Amniotic stem cell (primary cell): ENCODE data around the gene ADGRV1.
"Not testable (repeated sequence)": the region's sequence is repeated elsewhere in the genome, so short reads cannot be mapped to it uniquely, and the experiment has no call there.

Experiments
- DNase-seq: peaks from one replicate; lab custom pipeline; 2025; lab: John Stamatoyannopoulos, UW

The ADGRV1 gene

DNA sequence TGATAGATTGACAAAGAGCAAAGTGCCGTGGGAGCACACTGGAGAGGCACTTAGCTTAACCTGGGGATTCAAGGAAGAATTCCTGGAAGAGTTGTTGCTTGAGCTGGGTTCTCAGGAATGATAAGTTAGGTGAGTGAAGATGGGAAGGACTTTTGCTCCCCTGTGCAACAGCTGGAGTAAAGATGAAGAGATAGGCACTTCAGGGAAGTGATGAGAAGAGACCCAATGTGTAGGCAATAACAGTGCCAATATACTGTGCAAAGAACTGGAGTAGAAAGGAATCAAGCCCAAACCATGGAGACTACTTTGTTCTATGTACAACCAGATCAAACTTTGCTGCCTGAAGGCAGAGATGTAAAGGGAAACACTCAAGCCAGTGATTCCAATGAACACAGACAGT, 92.2 kb downstream of the ADGRV1 start:
- DNase-seq, result no peak

DNA sequence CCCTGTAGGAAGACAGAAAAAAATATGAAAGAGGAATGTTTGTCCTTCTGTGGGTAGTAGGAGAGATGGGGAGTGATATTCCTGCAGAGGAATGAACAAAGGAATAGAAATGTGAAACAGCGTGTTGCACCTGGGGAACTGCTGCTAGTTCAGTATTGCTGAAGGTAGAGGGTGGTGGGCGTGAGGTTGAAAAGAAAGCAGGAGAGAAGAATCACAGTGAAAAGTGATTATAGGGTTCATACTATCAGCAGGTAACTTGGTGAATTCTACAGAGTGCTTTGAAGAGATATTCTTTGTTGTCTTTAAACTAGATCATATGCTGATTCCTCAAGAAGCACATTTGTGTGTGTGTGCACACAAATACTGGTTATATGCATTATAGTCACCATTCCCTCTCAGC, 95.6 kb downstream of the ADGRV1 start:
- no peak for DNase-seq

DNA sequence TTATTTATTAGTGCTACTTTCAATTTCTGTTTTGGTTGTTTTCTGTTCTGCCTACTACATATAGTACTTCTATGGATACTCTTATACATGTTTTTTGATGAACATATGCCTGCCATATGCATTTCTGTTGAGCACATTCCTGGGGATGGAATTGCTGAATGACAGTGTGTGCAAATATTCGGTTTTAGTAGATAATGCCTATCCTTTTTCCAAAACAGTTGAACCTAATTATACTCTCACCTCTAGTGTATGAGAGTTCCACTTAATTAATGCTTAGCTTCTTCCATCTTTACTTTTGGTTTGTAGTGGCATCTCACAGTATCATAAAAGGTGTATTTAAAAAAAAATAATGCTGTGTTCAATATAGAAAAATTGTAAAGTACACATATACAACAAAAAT, 96.8 kb downstream of the ADGRV1 start:
- DNase-seq, result no peak

DNA sequence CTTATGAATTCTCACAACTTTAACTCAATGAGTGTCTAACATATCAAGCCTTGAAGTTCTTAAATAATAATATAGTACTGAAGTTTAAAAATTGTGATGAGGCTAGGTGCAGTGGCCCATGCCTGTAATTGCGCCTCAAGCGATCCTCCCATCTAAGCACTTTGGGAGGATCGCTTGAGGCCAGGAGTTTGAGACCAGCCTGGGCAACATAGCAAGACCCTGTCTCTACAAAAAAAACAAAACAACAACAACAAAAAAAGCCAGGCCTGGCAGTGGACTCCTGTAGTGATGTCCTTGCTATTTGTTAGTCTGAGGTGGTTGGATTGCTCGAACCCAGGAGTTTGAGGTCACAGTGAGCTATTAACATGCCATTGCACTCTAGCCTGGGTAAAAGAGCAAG, 98.4 kb downstream of the ADGRV1 start:
- DNase-seq, result no peak

DNA sequence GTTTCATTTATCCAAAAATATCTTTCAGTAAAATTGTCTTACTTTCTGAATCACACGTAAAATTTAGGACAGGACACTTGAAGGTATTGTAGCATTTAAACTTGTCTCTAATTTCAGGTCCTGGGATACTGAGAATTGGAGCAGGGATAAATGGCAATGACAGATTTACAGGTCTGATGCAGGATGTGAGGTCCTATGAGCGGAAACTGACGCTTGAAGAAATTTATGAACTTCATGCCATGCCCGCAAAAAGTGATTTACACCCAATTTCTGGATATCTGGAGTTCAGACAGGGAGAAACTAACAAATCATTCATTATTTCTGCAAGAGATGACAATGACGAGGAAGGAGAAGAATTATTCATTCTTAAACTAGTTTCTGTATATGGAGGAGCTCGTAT, 99.2 kb downstream of the ADGRV1 start:
- no peak for DNase-seq

DNA sequence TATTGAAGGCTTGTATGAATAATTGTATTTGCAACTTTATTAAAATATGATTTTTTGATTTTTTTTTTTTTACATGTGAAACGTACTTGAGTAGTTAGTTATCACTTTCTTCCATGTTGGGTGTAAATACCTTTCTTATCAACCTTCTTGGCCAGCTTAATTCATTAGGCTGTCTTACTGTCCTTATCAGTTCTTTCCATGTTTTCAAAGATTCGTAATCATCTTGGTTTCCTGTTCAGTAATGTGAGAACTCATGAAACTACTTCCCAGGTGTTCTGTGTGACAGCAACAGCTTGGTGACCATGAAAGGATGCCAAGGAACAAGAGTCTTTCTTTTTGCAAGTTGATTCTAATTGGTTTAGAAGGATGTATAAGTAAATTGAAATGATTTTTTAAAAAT, 100.0 kb downstream of the ADGRV1 start:
- no peak for DNase-seq

DNA sequence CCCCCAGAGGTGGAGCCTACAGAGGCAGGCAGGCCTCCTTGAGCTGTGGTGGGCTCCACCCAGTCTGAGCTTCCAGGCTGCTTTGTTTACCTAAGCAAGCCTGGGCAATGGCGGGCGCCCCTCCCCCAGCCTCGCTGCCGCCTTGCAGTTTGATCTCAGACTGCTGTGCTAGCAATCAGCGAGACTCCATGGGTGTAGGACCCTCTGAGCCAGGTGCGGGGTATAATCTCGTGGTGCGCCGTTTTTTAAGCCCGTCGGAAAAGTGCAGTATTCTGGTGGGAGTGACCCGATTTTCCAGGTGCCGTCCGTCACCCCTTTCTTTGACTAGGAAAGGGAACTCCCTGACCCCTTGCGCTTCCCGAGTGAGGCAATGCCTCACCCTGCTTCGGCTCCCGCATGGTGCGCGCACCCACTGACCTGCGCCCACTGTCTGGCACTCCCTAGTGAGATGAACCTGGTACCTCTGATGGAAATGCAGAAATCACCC, 109.5 kb downstream of the ADGRV1 start:
- DNase-seq, result not testable (repeated sequence)

DNA sequence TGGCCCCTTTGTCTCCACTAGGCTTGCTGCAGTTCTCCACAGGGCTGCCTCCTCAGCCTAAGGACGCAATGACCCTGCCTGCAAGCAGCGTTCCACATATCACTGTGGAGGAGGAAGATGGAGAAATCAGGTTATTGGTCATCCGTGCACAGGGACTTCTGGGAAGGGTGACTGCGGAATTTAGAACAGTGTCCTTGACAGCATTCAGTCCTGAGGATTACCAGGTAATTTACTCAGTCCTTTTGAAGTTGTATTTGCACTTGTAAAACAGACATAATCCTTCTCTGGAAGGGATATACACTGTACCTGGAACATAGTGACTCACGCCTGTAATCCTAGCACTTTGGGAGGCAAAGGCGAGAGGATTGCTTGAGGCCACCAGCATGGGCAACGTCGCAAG, 116.6 kb downstream of the ADGRV1 start:
- DNase-seq, result no peak

DNA sequence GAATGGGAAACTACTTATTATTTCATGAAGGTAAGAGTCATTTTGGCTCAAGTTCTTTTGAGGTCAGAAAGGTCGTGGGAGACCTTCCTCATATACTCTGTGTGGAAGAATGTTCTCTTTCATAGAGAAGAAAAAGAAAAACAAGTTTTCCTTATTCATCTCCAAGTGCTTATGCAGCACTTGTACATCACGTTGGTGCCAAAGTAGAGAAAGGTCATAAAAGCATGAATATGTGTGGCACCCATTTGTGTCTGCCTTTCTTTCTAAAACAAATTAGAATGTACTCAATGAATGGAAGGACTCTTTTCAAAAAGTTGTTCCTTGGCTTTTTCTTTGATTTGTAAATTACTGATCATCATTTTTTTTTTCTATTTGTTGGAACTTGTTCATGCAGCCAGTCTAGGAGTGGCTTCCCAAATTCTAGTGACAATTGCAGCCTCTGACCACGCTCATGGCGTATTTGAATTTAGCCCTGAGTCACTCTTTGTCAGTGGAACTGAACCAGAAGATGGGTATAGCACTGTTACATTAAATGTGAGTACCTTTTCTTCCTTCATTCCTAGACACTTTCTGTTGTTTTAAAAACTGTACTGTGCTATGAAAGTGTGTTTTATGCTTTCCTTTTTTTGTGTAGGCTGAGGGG, 122.4 kb downstream of the ADGRV1 start:
- DNase-seq, result no peak

DNA sequence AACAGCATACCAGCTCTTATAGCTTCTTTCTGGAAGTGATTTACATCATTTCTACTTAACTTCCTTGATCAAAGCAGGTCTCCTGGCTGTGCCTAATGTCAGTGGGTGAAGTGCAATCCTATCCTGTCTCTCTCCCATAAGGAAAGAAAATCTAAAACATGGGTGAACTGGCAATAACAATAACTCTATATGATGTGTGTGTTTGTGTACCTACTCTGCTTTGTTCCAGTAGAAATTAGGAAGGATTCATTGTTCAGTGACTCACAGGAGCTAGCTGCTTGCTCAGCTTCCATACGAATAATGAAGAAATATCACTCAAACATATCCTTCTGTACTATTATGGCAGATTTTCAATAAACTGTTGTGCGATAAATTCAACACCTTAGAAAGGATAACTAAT, 123.7 kb downstream of the ADGRV1 start:
- DNase-seq, result no peak

DNA sequence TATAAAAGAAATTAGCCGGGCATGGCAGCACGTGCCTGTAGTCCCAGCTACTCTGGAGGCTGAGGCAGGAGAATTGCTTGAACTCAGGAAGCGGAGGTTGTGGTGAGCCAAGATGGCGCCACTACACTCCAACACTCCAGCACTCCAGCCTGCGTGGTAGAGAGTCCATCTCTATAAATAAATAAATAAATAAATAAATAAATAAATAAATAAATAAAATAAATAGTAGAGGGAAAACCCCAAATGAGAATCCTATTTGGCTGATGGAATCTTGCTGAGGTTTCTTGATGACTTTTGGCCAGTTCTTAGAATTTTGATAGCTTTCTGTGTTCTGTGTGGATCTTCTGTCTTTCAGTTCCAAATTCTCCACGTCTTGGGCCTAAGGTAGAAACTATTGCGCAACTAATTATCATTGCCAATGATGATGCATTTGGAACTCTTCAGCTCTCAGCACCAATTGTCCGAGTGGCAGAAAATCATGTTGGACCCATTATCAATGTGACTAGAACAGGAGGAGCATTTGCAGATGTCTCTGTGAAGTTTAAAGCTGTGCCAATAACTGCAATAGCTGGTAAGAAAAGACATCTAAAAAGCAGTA, 126.9 kb downstream of the ADGRV1 start:
- no peak for DNase-seq

DNA sequence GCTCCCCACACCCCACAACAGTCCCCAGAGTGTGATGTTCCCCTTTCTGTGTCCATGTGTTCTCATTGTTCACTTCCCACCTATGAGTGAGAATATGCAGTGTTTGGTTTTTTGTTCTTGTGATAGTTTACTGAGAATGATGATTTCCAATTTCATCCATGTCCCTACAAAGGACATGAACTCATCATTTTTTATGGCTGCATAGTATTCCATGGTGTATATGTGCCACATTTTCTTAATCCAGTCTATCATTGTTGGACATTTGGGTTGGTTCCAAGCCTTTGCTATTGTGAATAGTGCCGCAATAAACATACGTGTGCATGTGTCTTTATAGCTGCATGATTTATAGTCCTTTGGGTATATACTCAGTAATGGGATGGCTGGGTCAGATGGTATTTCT, 127.8 kb downstream of the ADGRV1 start:
- DNase-seq, result not testable (repeated sequence)

DNA sequence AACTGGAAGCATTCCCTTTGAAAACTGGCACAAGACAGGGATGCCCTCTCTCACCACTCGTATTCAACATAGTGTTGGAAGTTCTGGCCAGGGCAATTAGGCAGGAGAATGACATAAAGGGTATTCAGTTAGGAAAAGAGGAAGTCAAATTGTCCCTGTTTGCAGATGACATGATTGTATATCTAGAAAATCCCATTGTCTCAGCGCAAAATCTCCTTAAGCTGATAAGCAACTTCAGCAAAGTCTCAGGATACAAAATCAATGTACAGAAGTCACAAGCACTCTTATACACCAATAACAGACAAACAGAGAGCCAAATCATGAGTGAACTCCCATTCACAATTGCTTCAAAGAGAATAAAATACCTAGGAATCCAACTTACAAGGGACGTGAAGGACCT, 128.9 kb downstream of the ADGRV1 start:
- DNase-seq, result not testable (repeated sequence)

DNA sequence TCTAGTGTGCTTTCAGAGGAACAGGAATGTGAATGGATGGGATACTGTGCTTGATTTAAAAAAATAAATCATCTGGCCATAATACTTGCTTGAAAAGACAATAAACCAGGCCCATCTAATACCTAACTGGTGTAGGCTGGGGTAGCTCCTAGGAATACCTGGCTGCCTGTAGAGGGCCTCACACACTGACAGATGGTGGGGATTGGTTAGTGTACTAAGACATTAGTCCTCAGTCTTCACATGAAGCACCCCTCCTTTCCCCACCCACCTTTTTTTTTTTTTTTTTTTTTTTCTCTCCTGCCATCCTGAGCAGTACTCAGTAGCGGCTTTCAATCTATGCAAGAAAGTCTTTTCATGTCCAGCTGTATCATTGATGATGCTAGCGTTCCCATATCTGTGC, 130.5 kb downstream of the ADGRV1 start:
- DNase-seq, result no peak

DNA sequence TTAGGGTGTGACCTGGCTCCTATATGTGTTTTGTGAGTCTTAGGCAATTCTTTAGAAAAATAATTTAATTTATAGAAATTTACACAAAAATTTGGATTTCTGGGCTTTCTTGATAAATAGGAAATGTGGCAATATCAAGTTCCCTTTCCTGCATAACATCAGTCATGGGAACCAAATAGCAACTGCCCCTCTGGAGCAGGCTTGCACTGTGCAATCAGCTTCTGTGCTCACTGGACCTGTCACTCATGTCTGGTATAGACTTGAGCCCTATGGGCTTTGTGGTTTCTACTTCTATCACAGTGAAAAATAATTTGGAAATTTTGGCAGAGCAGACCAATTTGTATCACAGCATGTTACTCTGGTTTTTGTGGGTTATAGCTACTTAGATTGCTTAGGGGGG, 131.7 kb downstream of the ADGRV1 start:
- no peak for DNase-seq

DNA sequence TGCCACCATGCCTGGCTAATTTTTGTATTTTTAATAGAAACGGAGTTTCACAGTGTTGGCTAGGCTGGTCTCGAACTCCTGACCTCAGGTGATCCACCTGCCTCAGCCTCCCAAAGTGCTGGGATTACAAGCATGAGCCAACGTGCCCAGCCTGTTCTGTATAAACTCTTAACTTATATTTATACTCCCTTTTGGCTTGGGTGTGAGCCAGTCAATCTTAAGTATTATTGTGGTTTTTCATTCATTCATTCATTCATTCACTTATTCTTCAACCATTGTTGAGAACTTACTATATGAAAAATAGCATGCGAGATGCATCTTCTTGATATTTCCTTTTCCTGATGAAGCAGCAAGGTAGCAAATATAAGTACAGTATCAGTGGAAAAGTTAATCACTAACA, 132.9 kb downstream of the ADGRV1 start:
- no peak for DNase-seq

DNA sequence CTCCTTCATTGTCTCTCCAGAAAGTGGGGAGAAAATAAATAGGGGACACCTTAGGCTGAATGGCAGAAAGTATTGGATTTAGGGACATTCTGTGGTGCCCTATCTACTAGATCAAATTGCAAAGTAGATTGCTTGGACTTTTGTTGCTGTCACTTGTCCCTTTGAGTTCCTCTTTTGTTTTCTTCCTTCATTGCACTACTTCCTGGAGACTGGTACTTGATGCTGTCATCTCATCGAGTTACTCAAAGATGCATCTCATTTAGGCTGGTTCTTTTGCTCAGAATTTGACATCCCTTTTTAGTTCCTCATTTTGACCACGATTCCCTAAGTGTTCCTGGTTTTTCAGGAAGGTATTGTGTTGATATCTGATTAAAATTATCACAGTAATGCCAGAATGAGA, 137.6 kb downstream of the ADGRV1 start:
- DNase-seq, result no peak

DNA sequence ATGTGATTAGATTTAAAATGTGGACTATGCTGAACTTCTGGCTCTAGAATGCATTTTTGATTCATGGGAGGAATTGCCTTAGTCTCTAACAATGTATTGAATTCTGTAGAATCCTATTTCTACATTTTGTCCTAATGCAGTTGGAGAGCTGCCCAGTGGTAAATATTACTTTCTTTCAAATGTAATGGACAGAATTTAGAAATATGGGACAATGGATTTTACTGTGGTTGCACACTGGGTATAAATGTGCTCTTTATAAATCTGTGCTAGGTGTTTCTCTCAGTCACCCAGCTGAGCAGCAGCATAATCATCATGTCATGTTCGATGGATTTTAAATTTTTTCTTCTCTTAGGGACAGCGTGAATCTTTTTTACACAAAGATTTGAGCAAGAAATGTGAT, 141.7 kb downstream of the ADGRV1 start:
- DNase-seq, result no peak

DNA sequence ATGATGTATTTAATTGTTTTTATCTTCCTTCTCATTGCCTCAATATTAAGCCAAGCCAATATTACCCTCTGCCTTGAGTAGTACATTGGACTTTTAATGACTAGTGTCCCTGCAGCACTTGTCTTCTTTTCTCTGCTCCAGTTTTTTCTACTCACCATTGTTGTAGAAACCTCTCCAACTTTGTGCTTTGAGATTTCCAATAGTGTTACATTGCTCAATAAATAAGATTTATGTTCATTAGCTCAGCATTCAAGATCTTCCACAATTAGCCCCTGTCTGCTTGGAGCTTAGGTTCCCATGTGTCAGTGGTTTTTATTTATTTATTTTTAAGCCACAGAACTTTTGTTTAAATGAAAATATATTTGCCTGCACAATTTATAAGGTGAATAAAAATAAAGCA, 145.3 kb downstream of the ADGRV1 start:
- no peak for DNase-seq

DNA sequence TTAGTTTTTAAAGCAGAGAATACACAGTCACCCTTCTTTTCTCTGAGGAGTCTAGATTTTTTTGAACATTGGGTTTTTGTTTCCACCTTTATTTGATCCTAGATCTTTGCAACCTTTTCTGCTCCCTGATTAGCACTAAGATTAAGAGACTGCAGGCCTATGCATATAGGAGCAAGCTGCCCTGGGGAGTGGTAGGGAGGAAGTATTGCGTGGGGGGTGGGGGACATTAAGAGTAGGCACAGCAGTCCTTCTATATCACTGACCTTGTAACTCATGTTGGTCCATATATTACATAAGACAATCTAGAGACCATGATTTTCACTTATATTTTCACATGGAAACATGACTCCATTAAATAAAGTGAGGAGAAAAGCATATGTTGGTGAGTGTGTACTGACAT, 149.1 kb downstream of the ADGRV1 start:
- no peak for DNase-seq

DNA sequence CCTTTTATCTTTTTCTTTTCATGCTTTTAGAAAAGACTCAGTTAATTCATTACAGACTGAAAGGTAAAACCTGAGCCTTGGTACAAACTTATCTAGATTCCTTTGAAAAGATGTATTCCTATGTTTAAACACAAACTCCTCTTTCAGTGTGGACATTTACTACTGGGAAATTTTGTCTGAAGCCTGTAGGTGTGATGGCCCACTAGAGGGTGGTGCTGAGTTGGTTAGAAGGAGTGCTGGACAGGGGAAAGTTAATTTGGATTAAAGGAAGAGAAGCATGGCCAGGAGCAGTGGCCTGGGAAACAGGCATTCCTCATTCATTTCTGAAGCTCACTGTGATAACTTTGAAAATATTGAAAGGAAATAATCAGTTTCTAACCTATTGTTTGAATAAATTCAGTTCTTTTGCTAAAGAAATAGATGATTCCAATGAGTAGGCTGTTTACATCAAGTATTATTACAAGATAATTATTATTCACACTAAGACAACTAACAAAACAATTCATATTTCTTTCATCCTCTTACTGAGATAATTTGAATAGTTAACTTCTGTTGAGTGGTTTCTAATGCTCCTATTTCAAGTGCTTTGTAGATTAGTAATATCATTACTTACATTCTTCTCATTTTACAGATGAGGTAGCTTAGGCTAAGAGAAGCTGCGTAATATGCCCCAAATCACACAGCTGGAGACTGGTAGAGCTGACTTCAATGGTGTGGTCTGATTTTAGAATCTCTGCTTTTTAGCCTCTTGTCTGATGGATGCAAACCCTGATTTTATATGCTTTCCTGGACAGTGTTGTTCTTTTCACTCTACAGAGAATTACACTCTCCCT, 150.9 kb downstream of the ADGRV1 start:
- peak; percentile 10 for DNase-seq

DNA sequence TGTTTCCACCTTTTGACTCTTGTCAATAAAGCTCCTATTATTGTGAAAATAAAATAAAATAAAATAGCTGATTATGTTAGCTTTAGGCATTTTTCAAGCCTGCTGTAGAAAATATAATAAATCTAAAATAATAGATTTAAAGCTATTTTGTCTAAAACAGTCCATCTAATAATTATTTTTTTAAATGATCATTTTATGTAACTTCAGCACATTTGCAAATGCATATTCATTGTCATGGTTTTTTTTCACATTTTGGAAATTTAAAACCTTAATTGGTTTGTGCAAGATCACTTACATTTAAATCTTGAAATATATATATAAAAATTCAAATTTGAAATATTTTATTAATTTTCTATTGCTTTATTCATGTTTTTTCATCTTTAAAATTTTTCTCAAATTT, 159.8 kb downstream of the ADGRV1 start:
- no peak for DNase-seq

DNA sequence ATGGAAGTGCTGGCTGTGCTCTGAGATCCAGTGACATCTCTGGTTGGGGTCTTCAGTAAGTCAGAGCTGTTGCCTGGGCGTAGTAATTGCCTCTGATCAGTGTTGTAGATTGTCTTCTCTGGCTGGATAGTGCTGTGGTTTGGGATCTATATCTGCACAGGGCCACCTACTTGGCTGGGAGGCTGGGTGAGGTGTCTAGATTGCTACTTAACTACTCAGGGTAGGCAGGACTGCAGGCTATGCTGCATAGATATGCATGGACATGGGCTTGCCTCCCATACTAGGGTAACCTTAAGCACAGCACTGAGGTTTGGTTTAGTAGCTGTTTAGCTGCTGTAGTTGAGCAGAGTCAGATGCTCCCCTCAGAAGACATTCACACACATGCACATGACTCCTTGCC, 181.0 kb downstream of the ADGRV1 start:
- DNase-seq, result no peak
